Stomach (tissue), 4 donors: ENCODE data around the gene CLCN6.

Source experiments
- CTCF ChIP-seq, 7 experiments: fragments of 450-650 bp in 4 of 7; fragments of 200-600 bp in 3 of 7; sonication (generic) in 3 of 7; IDR thresholded peaks; one replicate each; pipeline ENCODE4 v1.5.1; 2016 to 2019; ENCODE audit warnings: antibody characterized with exemption in 7 of 7, control low read depth in 2 of 7, mild to moderate bottlenecking in 1 of 7
- EP300 ChIP-seq: sonication (generic); formaldehyde crosslinking; IDR thresholded peaks from one replicate; pipeline ENCODE4 v1.6.1; 2017; ENCODE audit warnings: antibody characterized with exemption
- POLR2A ChIP-seq, 4 donors: fragments of 450-650 bp; IDR thresholded peaks; one replicate each; pipeline ENCODE4 v1.6.1; 2016; ENCODE audit warnings: antibody characterized with exemption in 4 of 4, control low read depth in 2 of 4, mild to moderate bottlenecking in 1 of 4, moderate library complexity in 1 of 4

GRCh38 chr1:11837767-11838348 lies 31.9 kb downstream of the CLCN6 start:
- no peak for TF ChIP-seq CTCF (IDR thresholded peaks at IDR 0.05)
- TF ChIP-seq EP300: no peak
- no peak for TF ChIP-seq POLR2A (IDR thresholded peaks at IDR 0.05)
